Esophagus muscularis mucosa (tissue), 4 donors: ENCODE measurements around the gene PGAM5. TPM values are rescaled to one million over a fixed set of nuclear protein-coding genes. Genes with fewer than 3 reads are reported as not detected.

ENCODE experiments used
- DNase-seq: peaks from one replicate; pipeline ENCODE4 v3.0.0-alpha.2; 2017; ENCODE audit errors: extremely low spot score
- H3K27ac ChIP-seq, 4 donors: fragments of 200-600 bp; sonication (generic); replicated peaks in 1 of 4; 1 replicate in 3 of 4; 2 replicates in 1 of 4; pipeline ENCODE4 v1.5.1; 2016 to 2019; ENCODE audit warnings: mild to moderate bottlenecking in 1 of 4
- H3K27me3 ChIP-seq, 4 donors: fragments of 200-600 bp; sonication (generic); one replicate each; pipeline versions ENCODE4 v1.5.1 to v1.6.0; 2016 to 2019
- H3K36me3 ChIP-seq, 4 donors: fragments of 200-600 bp; sonication (generic); one replicate each; pipeline ENCODE4 v1.5.1; 2016 to 2019
- H3K4me1 ChIP-seq, 4 donors: fragments of 200-600 bp; sonication (generic); one replicate each; pipeline ENCODE4 v1.5.1; 2016 to 2019
- H3K4me3 ChIP-seq, 4 donors: fragments of 200-600 bp; sonication (generic); 1 replicate in 2 of 4; 2 replicates in 2 of 4; pipeline ENCODE4 v1.5.1; 2016 to 2019; ENCODE audit warnings: mild to moderate bottlenecking in 4 of 4, moderate library complexity in 1 of 4
- H3K9me3 ChIP-seq, 4 donors: fragments of 200-600 bp; sonication (generic); 1 replicate in 3 of 4; 2 replicates in 1 of 4; pipeline ENCODE4 v1.5.1; 2016 to 2019
- EP300 ChIP-seq: sonication (generic); formaldehyde crosslinking; IDR thresholded peaks from one replicate; pipeline ENCODE4 v1.6.1; 2017; ENCODE audit warnings: antibody characterized with exemption
- POLR2A ChIP-seq: fragments of 450-650 bp; IDR thresholded peaks from one replicate; pipeline ENCODE4 v1.6.1; 2017; ENCODE audit warnings: antibody characterized with exemption, moderate library complexity, mild to moderate bottlenecking, low read depth
- POLR2AphosphoS5 ChIP-seq, 2 donors: sonication (generic); formaldehyde crosslinking; IDR thresholded peaks; one replicate each; pipeline ENCODE4 v1.6.1; 2017; ENCODE audit warnings: antibody characterized with exemption in 2 of 2
- WGBS: methylation state at CpG from one replicate; pipeline ENCODE4 v1.1.5; 2018; 5-methylcytosine and 5-hydroxymethylcytosine counted together
- intact Hi-C: fragments of 100-400 bp; cut with DNase I; formaldehyde crosslinking; loops from one replicate; pipeline ENCODE4 v1.15.1; 2023
- total RNA-seq, 4 donors: library from RNA; depleted of rRNA; stranded (reverse); fragments of >200 nt; gene quantifications; one replicate each; pipeline versions ENCODE4 v1.1.0 to v1.2.1, GENCODE V29; 2016
- TF ChIP-seq, protein P1 (sequence below), 3 experiments: fragments of 200-600 bp in 2 of 3; fragments of 450-650 bp in 1 of 3; sonication (generic) in 2 of 3; IDR thresholded peaks; one replicate each; pipeline ENCODE4 v1.5.1; 2017 to 2019; ENCODE audit warnings: antibody characterized with exemption in 3 of 3, mild to moderate bottlenecking in 2 of 3, moderate library complexity in 1 of 3

Gene PGAM5
- total RNA-seq, 4 donors from 2014 or later, result 19.9 to 37.0 (median 26.9) TPM

DNA sequence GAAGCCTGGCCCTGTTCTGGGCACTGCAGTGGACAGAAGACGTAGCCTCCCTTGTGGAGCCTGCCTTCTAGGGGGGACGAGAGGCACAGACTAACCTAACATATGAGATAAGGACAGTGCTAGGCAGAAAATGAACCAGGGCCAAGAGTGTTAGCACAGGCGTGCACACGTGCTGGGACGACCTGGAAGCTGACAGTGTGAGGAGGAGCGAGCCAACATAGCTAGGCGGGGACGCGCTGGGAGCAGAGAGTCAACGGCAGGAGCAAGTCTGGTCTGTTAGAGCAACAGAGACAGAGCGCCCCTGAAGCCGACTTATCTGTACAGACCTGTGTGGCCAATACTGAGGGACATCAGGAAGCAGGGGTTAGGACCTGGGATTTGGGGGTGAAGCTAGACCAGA, 15.2 kb upstream of the PGAM5 start:
- peaks cover 23 to 57% (median 31%) of the 10 kb centered on the region in 4 donors for H3K36me3 ChIP-seq
- WGBS, result 96% methylated on average over 7 of the region's 12 CpGs
- no peak overlapping the region for H3K4me3 ChIP-seq
- no peak for DNase-seq
- H3K9me3 ChIP-seq, result no peaks in the 10 kb centered on the region
- intact Hi-C loops, result no loop called here
- peaks cover 0 to 5% (median 0%) of the 10 kb centered on the region in 4 donors for H3K4me1 ChIP-seq
- TF ChIP-seq EP300 (no peak), POLR2AphosphoS5 (IDR thresholded peaks at IDR 0.05) (no peak)
- TF ChIP-seq, protein P1, sequence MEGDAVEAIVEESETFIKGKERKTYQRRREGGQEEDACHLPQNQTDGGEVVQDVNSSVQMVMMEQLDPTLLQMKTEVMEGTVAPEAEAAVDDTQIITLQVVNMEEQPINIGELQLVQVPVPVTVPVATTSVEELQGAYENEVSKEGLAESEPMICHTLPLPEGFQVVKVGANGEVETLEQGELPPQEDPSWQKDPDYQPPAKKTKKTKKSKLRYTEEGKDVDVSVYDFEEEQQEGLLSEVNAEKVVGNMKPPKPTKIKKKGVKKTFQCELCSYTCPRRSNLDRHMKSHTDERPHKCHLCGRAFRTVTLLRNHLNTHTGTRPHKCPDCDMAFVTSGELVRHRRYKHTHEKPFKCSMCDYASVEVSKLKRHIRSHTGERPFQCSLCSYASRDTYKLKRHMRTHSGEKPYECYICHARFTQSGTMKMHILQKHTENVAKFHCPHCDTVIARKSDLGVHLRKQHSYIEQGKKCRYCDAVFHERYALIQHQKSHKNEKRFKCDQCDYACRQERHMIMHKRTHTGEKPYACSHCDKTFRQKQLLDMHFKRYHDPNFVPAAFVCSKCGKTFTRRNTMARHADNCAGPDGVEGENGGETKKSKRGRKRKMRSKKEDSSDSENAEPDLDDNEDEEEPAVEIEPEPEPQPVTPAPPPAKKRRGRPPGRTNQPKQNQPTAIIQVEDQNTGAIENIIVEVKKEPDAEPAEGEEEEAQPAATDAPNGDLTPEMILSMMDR (IDR thresholded peaks at IDR 0.05), result no peak
- no peak overlapping the region for H3K27ac ChIP-seq
- no peaks in the 10 kb centered on the region for H3K27me3 ChIP-seq

DNA sequence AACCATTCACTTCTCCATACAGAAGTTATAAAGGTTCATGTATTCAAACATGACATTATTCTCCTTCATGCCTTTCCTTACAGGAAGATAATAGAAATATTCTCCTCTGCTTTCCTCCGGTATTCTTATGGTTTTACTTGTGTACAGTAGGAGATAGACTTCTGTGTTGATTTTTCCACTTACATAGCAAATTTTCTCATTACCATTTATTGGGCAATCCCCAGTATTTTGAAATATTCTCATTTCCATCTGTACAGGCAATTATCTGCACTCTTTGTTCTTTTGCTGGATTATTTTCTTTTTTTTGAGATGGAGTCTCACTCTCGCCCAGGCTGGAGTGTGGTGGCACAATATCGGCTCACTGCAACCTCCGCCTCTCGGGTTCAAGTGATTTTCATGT, 12.3 kb upstream of the PGAM5 start:
- H3K27ac ChIP-seq, result no peak overlapping the region
- H3K4me1 ChIP-seq, result peaks cover 0 to 5% (median 0%) of the 10 kb centered on the region in 4 donors
- no peaks in the 10 kb centered on the region for H3K27me3 ChIP-seq
- no peaks in the 10 kb centered on the region for H3K9me3 ChIP-seq
- H3K4me3 ChIP-seq, result no peak overlapping the region
- WGBS, result 75% methylated on average over 5 of the region's 5 CpGs
- DNase-seq, result no peak
- TF ChIP-seq POLR2AphosphoS5 (IDR thresholded peaks at IDR 0.05) (no peak), POLR2A (no peak), EP300 (no peak)
- TF ChIP-seq, protein P1 (IDR thresholded peaks at IDR 0.05), result no peak
- H3K36me3 ChIP-seq, result peaks cover 27 to 67% (median 46%) of the 10 kb centered on the region in 4 donors
- intact Hi-C loops, result no loop called here

DNA sequence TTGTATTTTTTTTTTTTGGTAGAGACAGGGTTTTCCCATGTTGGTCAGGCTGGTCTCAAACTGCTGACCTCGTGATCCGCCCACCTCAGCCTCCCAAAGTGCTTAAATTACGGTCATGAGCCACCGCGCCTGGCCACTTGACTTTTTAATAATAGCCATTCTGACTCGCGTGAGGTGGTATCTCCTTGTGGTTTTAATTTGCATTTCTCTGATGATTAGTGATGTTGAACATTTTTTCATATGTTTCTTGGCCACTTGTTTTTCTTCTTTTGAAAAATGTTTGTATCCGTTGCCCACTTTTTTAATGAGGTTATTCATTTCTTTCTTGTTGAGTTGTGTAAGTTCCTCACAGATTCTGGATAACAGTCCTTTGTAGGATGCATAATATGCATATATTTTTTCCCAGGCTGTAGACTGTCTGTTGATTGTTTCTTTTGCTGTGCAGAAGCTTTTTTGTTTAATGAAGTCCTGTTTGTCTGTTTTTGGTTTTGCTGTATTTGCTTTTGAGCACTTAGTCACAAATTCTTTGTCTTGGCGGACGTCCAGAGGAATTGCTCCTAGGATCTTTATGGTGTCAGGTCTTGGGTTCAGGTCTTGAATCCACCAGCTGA, 10.3 kb upstream of the PGAM5 start:
- 95% methylated on average over 10 of the region's 10 CpGs for WGBS
- TF ChIP-seq, protein P1 (IDR thresholded peaks at IDR 0.05), result no peak
- TF ChIP-seq POLR2A, result no peak
- TF ChIP-seq POLR2AphosphoS5 (IDR thresholded peaks at IDR 0.05), result no peak
- TF ChIP-seq EP300, result no peak
- H3K36me3 ChIP-seq, result peaks cover 27 to 83% (median 59%) of the 10 kb centered on the region in 4 donors
- H3K27me3 ChIP-seq, result no peaks in the 10 kb centered on the region
- peaks cover 0 to 5% (median 0%) of the 10 kb centered on the region in 4 donors for H3K4me1 ChIP-seq
- H3K27ac ChIP-seq, result no peak overlapping the region
- no peaks in the 10 kb centered on the region for H3K9me3 ChIP-seq
- no peak overlapping the region for H3K4me3 ChIP-seq
- DNase-seq, result no peak
- intact Hi-C loops, result no loop called here

DNA sequence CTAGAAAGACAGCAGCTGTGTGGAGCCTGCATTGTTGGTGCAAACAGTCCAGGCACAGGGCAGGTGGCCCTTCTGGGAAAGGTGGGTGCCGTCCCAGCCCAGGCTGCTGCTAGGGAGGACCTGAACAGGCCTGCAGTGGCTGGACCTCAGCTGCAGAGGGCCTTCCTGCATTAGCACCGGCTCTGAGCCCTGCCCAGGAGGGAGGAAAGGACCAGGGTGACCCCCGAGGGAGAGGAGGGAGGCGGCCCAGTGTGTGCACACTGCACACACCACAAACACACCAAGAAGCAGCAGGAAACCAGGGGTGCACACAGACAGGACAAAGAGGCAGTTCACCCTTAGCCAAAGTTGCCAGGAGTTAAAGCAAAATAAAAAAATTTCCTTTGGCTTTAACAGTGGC, 8.0 kb upstream of the PGAM5 start:
- intact Hi-C loops, result no loop called here
- no peak for DNase-seq
- no peak overlapping the region for H3K4me3 ChIP-seq
- H3K36me3 ChIP-seq, result peaks cover 14 to 60% (median 41%) of the 10 kb centered on the region in 4 donors
- TF ChIP-seq EP300, result no peak
- TF ChIP-seq, protein P1 (IDR thresholded peaks at IDR 0.05), result no peak
- no peak for TF ChIP-seq POLR2A
- TF ChIP-seq POLR2AphosphoS5 (IDR thresholded peaks at IDR 0.05), result no peak
- no peaks in the 10 kb centered on the region for H3K4me1 ChIP-seq
- WGBS, result 77% methylated on average over 4 of the region's 4 CpGs
- H3K9me3 ChIP-seq, result no peaks in the 10 kb centered on the region
- no peaks in the 10 kb centered on the region for H3K27me3 ChIP-seq
- H3K27ac ChIP-seq, result no peak overlapping the region

DNA sequence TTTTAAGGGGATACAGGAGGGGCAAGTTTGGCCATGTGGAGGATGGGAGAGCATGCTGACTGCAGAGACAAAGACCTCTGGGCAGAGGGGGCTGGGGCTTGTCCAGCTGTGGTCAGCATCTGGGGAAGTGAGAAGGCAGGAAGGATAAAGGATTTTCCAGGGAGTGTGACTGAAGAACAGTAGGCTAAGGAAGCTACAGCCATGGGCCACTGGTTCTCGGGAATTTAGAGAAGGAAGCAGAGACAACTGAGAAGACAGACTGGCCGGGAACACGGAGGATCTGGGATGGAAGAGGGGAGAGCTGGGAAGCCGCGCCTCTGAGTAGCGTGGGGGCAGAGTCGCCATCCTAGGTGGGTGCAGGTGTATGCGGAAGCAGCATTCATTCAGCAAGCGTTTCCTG, 7.0 kb upstream of the PGAM5 start:
- no peaks in the 10 kb centered on the region for H3K27me3 ChIP-seq
- H3K27ac ChIP-seq, result no peak overlapping the region
- H3K4me3 ChIP-seq, result no peak overlapping the region
- WGBS, result 93% methylated on average over 9 of the region's 9 CpGs
- H3K9me3 ChIP-seq, result no peaks in the 10 kb centered on the region
- H3K36me3 ChIP-seq, result peaks cover 4 to 50% (median 34%) of the 10 kb centered on the region in 4 donors
- intact Hi-C loops, result no loop called here
- H3K4me1 ChIP-seq, result no peaks in the 10 kb centered on the region
- no peak for TF ChIP-seq POLR2AphosphoS5 (IDR thresholded peaks at IDR 0.05)
- TF ChIP-seq EP300, result no peak
- TF ChIP-seq POLR2A, result no peak
- TF ChIP-seq, protein P1 (IDR thresholded peaks at IDR 0.05), result no peak
- DNase-seq, result no peak
